Duodenal mucosa (tissue), 2 donors: ENCODE measurements around the gene GLIS1.

ENCODE experiments used
- H3K27ac ChIP-seq: one replicate; pipeline ENCODE4 v1.7.0; 2013; ENCODE audit warnings: low read depth, low read length
- H3K27me3 ChIP-seq, 2 donors: one replicate each; pipeline ENCODE4 v1.7.0; 2013; ENCODE audit warnings: low read length in 2 of 2, control low read depth in 1 of 2; ENCODE audit not compliant: insufficient read depth in 2 of 2, control insufficient read depth in 1 of 2
- H3K36me3 ChIP-seq, 2 donors: one replicate each; pipeline ENCODE4 v1.7.0; 2013; ENCODE audit warnings: low read length in 2 of 2, control low read depth in 1 of 2; ENCODE audit not compliant: insufficient read depth in 2 of 2, control insufficient read depth in 1 of 2
- H3K4me1 ChIP-seq, 2 donors: one replicate each; pipeline ENCODE4 v1.7.0; 2013; ENCODE audit warnings: low read length in 2 of 2, control low read depth in 1 of 2; ENCODE audit not compliant: insufficient read depth in 2 of 2, control insufficient read depth in 1 of 2
- H3K4me3 ChIP-seq, 2 donors: one replicate each; pipeline ENCODE4 v1.7.0; 2013; ENCODE audit warnings: low read length in 2 of 2, low read depth in 1 of 2
- H3K9ac ChIP-seq, 2 donors: one replicate each; pipeline ENCODE4 v1.7.0; 2013; ENCODE audit warnings: low read length in 2 of 2, low read depth in 1 of 2
- H3K9me3 ChIP-seq, 2 donors: one replicate each; pipeline ENCODE4 v1.7.0; 2013; ENCODE audit warnings: low read length in 2 of 2, control low read depth in 1 of 2; ENCODE audit not compliant: control insufficient read depth in 1 of 2

GLIS1 gene

DNA sequence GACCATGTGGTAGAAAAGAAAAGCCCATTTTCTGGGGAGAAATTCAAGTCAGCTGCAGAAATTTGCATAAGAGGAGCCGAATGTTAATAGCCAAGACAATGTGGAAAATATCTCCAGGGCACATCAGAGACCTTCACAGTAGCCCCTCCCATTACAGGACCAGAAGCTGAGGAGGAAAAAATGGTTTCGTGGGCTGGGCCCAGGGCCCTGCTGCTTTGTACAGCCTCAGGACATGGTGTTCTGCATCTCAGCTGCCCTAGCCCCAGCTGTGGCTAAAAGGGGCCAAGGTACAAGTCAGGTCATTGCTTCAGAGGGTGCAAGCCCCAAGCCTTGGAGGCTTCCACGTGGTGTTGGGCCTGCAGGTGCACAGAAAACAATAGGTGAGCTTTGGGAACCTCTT lies 171.5 kb downstream of the GLIS1 start:
- H3K9ac ChIP-seq = no peak overlapping the region

DNA sequence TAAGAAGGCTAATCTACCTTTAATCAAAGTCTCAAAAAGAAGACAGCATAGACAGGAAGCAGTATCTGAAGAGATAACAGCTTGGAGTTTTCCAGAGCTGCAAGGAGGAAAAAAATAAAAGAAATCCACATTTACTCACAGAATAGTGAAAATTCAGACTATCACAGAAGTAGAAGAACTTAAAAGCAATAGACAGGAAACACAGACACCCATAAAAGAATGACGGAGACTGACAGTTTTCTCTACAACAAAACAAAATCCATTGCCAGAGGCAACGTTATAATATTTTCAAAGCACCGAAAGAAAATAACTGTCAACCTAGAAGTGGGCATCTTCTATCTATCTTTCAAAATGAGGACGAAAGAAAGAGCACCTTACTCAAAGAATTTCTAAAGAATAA lies 175.4 kb downstream of the GLIS1 start:
- H3K4me3 ChIP-seq = no peak overlapping the region
- H3K27ac ChIP-seq = no peak overlapping the region
- no peaks in the 10 kb centered on the region for H3K4me1 ChIP-seq
- no peak overlapping the region for H3K9ac ChIP-seq
- no peaks in the 10 kb centered on the region for H3K9me3 ChIP-seq
- H3K36me3 ChIP-seq = no peaks in the 10 kb centered on the region
- H3K27me3 ChIP-seq = peaks cover 0 to 4% of the 10 kb centered on the region in 2 donors

More for the DNA sequence above, 171.5 kb downstream of the GLIS1 start:
- Histone ChIP-seq H3K27me3 (peaks cover 0 to 4% of the 10 kb centered on the region in 2 donors), H3K27ac (no peak overlapping the region), H3K9me3 (no peaks in the 10 kb centered on the region), H3K4me3 (no peak overlapping the region), H3K4me1 (peaks cover 0 to 1% of the 10 kb centered on the region in 2 donors), H3K36me3 (no peaks in the 10 kb centered on the region)

DNA sequence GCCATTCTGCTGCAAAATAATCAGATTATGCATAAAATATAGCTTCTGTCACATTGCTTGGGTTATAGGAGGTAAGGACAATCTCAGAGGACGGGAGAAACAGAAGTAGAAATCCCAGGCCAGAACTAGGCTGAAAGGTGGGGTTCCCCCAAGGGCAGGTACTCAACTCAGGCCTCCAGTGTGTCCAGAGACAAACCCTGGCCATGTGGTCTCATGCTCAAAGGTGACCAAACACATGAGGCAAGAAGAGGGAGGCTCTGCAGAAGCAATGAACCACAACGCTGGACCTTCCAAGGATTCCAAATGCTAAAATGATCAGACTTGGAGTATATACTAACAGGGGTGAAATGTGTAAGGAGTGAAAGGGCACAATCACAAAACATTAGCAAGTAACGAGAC lies 176.0 kb downstream of the GLIS1 start:
- Histone ChIP-seq H3K27me3 (peaks cover 0 to 4% of the 10 kb centered on the region in 2 donors), H3K4me1 (no peaks in the 10 kb centered on the region), H3K9me3 (no peaks in the 10 kb centered on the region), H3K36me3 (no peaks in the 10 kb centered on the region), H3K4me3 (no peak overlapping the region), H3K27ac (no peak overlapping the region), H3K9ac (no peak overlapping the region)

DNA sequence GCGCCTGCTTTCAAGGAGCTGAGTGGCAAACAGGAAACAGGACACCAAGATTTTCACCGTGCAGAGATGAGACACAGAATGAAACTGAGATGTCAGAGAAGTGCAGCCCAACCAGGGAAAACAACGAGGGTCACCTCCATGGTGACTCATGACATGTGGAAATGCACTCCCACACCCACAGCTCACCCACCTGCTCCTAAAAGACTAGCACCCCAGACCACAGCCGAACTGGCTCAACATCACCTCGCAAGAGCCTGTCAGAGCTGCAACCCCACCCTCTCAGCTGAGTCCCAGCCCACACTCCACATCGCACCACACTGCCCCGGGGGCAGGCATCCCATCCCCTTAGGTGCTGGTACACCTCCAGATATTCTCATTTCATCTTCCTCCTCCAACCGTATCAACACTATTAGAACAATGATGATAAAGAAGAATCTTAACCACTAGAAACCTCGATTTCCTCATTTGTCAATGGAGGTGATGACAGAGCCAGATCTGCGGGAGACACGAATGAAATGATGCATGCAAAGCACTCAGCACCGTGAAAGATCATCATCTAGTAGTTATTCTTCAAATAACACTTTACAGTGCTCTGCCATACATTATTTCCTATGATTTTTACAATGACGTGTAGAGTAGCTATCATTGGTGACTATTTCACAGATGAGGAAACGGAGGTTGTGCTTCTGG lies 176.5 kb downstream of the GLIS1 start:
- H3K36me3 ChIP-seq = no peaks in the 10 kb centered on the region
- H3K9me3 ChIP-seq = no peaks in the 10 kb centered on the region
- H3K4me3 ChIP-seq = no peak overlapping the region

DNA sequence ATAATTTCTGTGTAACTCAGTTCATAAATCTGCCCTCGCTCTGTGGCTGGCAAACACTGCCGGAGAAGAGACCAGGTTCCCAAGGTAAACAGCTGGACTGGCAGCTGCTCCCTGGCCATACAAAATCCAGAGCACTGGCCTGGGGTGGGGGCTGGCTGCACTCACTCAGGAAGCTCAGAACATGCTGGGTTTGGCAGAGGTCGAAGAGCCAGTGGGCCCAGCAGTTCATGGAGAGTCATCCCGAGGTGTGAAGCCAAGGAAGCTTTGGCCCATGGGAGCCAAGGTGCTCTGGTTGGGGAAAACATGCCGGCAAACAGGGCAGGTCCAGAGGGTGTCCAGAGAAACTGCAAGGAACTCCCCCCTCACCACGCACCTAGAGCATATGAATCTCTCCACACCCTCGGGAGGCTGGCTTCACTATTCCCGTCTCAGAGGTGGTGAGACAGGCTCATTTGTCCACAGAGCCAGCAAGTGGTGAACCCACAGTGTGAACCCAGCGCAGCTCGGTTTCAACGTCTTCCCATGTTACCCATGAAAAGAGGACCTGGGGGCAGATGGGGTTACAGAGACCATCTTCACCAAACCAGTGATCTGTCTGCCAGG lies 177.4 kb downstream of the GLIS1 start:
- Histone ChIP-seq H3K27me3 (peaks cover 0 to 4% of the 10 kb centered on the region in 2 donors), H3K27ac (no peak overlapping the region), H3K4me3 (no peak overlapping the region), H3K9ac (no peak overlapping the region), H3K36me3 (no peaks in the 10 kb centered on the region), H3K9me3 (no peaks in the 10 kb centered on the region), H3K4me1 (no peaks in the 10 kb centered on the region)

More for the DNA sequence above, 176.5 kb downstream of the GLIS1 start:
- Histone ChIP-seq H3K27me3 (peaks cover 0 to 4% of the 10 kb centered on the region in 2 donors), H3K9ac (no peak overlapping the region), H3K4me1 (no peaks in the 10 kb centered on the region), H3K27ac (no peak overlapping the region)

DNA sequence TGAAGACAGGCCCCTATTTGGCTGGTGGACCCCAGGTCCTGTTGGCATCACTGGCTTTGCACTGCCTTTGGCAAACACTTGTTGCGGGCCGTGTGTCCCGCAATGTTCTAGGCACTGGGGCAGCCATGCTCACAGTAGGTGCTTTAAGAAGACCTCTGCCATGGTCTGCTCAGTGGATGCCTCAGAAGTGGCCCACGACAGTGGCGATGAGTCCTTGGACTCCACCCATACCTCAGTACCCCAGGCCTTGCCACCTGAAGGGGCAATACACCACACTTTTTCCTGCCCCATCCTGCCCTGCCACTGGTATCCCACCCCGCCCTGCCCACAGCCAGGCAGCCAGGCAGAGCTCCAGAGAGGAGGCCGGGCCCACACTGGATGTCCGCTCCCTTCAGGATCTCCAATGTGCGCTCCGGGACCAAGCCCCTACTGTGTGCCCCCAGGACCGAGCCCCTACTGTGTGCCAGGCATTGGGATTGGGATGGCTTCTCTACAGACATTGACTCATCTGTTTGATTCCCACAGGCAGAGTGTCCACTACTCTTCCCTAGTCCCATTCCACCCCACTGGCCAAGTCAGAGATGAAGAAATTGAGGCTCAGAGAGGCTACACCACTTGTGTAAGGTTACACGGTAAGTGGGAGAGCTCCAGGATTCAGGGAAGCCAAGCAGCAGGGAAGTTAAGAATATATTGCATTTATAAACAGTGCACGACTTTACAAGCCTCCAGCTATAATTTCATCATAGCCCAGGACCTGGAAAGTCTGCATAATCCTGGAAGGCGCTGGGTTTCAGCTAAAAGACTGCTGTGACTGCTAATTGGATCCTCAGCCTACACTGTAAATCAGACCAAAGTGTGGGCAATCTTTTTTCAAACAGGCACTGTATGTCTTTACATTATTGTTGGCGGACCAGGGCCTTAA lies 178.1 kb downstream of the GLIS1 start:
- Histone ChIP-seq H3K27me3 (peaks cover 0 to 4% of the 10 kb centered on the region in 2 donors), H3K27ac (no peak overlapping the region), H3K9me3 (peaks cover 0 to 5% of the 10 kb centered on the region in 2 donors), H3K4me1 (no peaks in the 10 kb centered on the region), H3K36me3 (no peaks in the 10 kb centered on the region), H3K9ac (no peak overlapping the region), H3K4me3 (no peak overlapping the region)

DNA sequence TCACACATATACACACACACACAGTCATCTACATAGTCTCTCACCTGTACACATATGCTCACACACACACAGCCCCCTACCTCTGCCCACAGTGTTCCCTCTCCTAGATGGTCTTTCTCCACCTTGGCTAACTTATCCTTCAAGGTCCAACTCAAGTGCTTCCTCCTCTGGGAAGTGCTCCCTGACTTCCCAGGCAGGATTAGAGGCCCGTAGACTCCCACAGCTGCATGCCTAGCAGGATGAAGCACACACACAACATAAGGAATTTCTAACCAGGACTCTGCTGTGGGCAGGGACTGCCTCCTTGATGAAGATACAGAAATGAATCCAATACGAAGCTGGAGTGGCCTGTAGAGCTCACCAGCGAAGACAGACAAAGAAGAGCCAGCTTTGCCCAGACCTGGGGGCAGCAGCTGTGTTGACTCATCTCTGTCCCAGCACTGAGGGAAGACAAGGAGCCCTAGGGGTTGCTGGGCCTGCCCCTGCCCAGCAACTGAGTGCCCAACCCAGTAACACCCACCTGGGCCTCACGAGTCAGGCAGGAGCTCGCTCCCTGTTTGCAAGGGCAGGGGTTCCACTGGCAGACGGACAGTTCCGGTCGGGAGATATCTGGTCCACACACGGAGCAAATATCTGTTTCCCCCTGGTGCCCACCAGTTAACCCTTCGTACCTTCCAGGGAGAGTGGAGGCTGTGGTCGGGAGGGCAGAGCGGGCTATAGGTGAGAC lies 178.9 kb downstream of the GLIS1 start:
- no peaks in the 10 kb centered on the region for H3K36me3 ChIP-seq
- H3K27me3 ChIP-seq = peaks cover 0 to 4% of the 10 kb centered on the region in 2 donors
- H3K27ac ChIP-seq = no peak overlapping the region

DNA sequence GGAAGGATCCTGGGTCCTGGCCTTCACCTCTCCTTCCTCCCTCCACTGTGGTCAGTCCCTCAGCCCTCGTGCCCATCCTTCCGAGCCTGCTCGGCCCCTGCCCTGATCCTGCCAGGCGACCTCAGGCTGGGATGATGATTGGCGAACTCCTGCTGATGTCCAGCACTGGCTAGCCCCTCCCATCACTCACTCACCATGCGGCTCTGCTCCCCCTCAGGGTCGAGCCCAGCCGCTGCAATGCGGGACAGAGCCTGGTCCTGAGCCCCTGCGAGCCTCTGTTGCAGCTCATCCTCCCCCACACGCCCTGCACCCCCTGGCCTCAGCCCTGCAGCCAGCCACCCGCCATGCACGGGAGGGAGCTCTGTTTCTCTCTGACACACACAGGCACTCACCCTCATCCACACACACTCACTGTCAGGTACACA lies 179.6 kb downstream of the GLIS1 start:
- peaks cover 0 to 4% of the 10 kb centered on the region in 2 donors for H3K27me3 ChIP-seq
- H3K4me1 ChIP-seq = no peaks in the 10 kb centered on the region
- H3K4me3 ChIP-seq = no peak overlapping the region
- H3K36me3 ChIP-seq = no peaks in the 10 kb centered on the region
- H3K9ac ChIP-seq = no peak overlapping the region
- peaks cover 0 to 5% of the 10 kb centered on the region in 2 donors for H3K9me3 ChIP-seq
- no peak overlapping the region for H3K27ac ChIP-seq

More for the DNA sequence above, 178.9 kb downstream of the GLIS1 start:
- Histone ChIP-seq H3K9ac (no peak overlapping the region), H3K4me3 (no peak overlapping the region), H3K9me3 (peaks cover 0 to 5% of the 10 kb centered on the region in 2 donors), H3K4me1 (no peaks in the 10 kb centered on the region)

DNA sequence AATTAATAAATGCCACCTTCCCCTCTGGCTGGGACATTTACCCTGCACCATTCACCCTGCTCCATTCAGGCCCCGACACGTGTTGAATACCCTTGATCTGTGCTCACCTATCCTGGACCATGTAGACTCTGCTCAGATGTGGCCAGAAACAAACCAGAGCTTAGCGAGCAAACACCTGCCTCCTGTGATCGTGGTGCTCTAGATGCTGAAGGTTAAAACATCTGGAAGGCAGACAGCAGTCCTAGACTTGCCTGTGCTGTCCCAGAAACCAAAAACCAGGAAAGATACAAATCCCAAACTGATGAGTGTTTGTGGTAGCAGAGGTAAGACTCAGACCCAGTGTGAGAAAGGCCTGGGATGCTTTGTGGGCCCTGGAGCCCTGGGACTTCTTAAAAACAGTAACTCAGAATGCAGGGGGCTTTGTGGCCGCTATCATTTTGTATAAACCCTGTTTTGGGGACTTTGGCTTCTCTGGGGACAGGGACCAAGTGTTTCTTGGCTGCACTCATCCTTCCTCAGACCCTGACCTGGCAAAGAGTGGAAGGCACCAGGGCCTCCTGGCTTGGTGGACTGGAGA lies 180.1 kb downstream of the GLIS1 start:
- Histone ChIP-seq H3K9ac (no peak overlapping the region), H3K27ac (no peak overlapping the region), H3K27me3 (peaks cover 0 to 4% of the 10 kb centered on the region in 2 donors), H3K36me3 (no peaks in the 10 kb centered on the region), H3K9me3 (peaks cover 0 to 5% of the 10 kb centered on the region in 2 donors), H3K4me1 (no peaks in the 10 kb centered on the region), H3K4me3 (no peak overlapping the region)
